ENCODE data around the gene FOXA3. TPM values are rescaled to one million over a fixed set of nuclear protein-coding genes. Genes with fewer than 3 reads are reported as not detected.

FOXA3 gene
- total and polyA plus RNA-seq, 2 donors (not counting 3 experiments of a cell fraction or from before 2014, with no cell fraction given) = 0.06 TPM; not detected in 1

GRCh38 chr19:45852983-45853382 is 11.1 kb upstream of the FOXA3 start:
- FAIRE-seq (no peak), DNase-seq (ENCODE audit: low read depth, low spot score) (no peak)
- dilution Hi-C loops (cut with MboI; ENCODE audit: extremely low pct_ligation_motif_present, low sequenced_read_pairs) (no loop called here), intact Hi-C loops (cut with micrococcal nuclease) (no loop called here)
- Histone ChIP-seq H3K36me3 (ENCODE audit: control insufficient read depth in 2 of 2, extremely low read depth in 1 of 2, insufficient read depth in 2 of 2, low read length in 2 of 2) (peaks cover 34 to 48% of the 10 kb centered on the region in 2 experiments), H3K4me2 (ENCODE audit: insufficient read depth, low read length) (no peak overlapping the region), H2AFZ (ENCODE audit: low read depth, low read length) (no peak overlapping the region), H3K4me3 (replicated peaks in 1 of 3; ENCODE audit: insufficient read depth in 1 of 3, low read depth in 1 of 3, low read length in 3 of 3) (no peak overlapping the region), H3K4me1 (ENCODE audit: control insufficient read depth, extremely low read depth, insufficient read depth, low read length) (no peaks in the 10 kb centered on the region), H3K27ac (ENCODE audit: insufficient read depth, low read depth, low read length) (no peak overlapping the region), H3K9me3 (replicated peaks; ENCODE audit: control insufficient read depth, insufficient read depth, low read length) (no peaks in the 10 kb centered on the region), H3K9ac (replicated peaks; ENCODE audit: extremely low read depth, insufficient read depth, low read length) (no peak overlapping the region), H3K79me2 (ENCODE audit: control insufficient read depth, insufficient read depth, low read length) (peaks cover 13% of the 10 kb centered on the region), H4K20me1 (replicated peaks; ENCODE audit: control insufficient read depth, extremely low read depth, insufficient read depth, low read length) (no peaks in the 10 kb centered on the region), H3K9me1 (replicated peaks; ENCODE audit: control insufficient read depth, extremely low read depth, insufficient read depth, low read length) (no peaks in the 10 kb centered on the region), H3K27me3 (ENCODE audit: control insufficient read depth in 2 of 2, insufficient read depth in 2 of 2, low read length in 2 of 2) (no peaks in the 10 kb centered on the region)
- no peak for TF ChIP-seq POLR2A (IDR thresholded peaks at IDR 0.05; ENCODE audit: low read depth, low read length)
- no peak for TF ChIP-seq POLR2AphosphoS5 (IDR thresholded peaks at IDR 0.05; ENCODE audit: insufficient read depth, low read depth, low read length)
- TF ChIP-seq, protein P1, sequence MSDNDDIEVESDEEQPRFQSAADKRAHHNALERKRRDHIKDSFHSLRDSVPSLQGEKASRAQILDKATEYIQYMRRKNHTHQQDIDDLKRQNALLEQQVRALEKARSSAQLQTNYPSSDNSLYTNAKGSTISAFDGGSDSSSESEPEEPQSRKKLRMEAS (IDR thresholded peaks at IDR 0.05; ENCODE audit: insufficient read depth, insufficient read length) = no peak
- TF ChIP-seq MYC (IDR thresholded peaks at IDR 0.05; ENCODE audit: low read depth, low read length) = no peak
- ChIA-PET POLR2A (interaction anchor here (0.6 kb wide), 1 partner anchor 145 kb away, joined by 3 read pairs; no protein-coding TSS in a partner anchor), CTCF (interaction anchor here (1.3 kb wide), 1 partner anchor 36 kb away, joined by 3 read pairs; no protein-coding TSS in a partner anchor)
- no TSS peak for BruUV-seq (replicated peaks)

DNA sequence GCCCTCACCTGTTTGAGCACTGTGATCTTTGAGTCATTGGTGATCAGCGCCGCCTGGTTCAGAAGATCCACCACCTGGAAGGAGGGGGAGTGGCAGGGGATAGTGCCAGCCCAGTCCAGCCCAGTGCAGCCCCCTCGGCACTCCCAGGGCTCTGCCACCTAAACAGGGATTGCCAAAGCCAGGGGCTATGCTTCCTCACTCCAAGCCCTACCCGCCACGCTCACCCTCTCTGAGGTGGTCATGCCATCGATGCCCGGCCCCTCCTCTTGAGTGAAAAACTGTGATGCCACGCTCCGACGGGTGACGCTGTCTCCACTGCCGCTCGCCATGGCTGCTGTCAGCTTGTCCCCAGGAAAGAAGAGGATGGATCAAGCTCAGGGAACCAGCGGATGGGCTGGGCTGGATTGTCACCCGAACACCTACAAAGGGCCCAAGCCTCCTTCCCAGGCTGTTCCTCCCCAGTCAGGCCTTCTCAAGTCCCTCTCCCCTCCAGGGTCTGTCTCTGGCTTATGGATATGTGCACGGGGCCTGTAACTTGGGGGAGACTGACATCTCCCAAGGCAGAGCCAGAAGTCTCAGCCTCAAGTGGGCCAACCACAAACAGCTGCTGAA is 9.9 kb upstream of the FOXA3 start:
- ChIA-PET CTCF (interaction anchor here (1.3 kb wide), 1 partner anchor 37 kb away, joined by 3 read pairs; no protein-coding TSS in a partner anchor), POLR2A (no interaction called here)
- Histone ChIP-seq H3K79me2 (ENCODE audit: control insufficient read depth, insufficient read depth, low read length) (peaks cover 21% of the 10 kb centered on the region), H3K4me1 (ENCODE audit: control insufficient read depth, extremely low read depth, insufficient read depth, low read length) (no peaks in the 10 kb centered on the region), H3K4me3 (replicated peaks in 1 of 3; ENCODE audit: insufficient read depth in 1 of 3, low read depth in 1 of 3, low read length in 3 of 3) (no peak overlapping the region), H3K9me1 (replicated peaks; ENCODE audit: control insufficient read depth, extremely low read depth, insufficient read depth, low read length) (no peaks in the 10 kb centered on the region), H3K4me2 (ENCODE audit: insufficient read depth, low read length) (no peak overlapping the region), H2AFZ (ENCODE audit: low read depth, low read length) (no peak overlapping the region), H3K9me3 (replicated peaks; ENCODE audit: control insufficient read depth, insufficient read depth, low read length) (no peaks in the 10 kb centered on the region), H3K9ac (replicated peaks; ENCODE audit: extremely low read depth, insufficient read depth, low read length) (no peak overlapping the region), H3K36me3 (ENCODE audit: control insufficient read depth in 2 of 2, extremely low read depth in 1 of 2, insufficient read depth in 2 of 2, low read length in 2 of 2) (peaks cover 30 to 37% of the 10 kb centered on the region in 2 experiments), H3K27me3 (ENCODE audit: control insufficient read depth in 2 of 2, insufficient read depth in 2 of 2, low read length in 2 of 2) (no peaks in the 10 kb centered on the region), H4K20me1 (replicated peaks; ENCODE audit: control insufficient read depth, extremely low read depth, insufficient read depth, low read length) (no peaks in the 10 kb centered on the region), H3K27ac (ENCODE audit: insufficient read depth, low read depth, low read length) (no peak overlapping the region)
- intact Hi-C loops (cut with micrococcal nuclease) (no loop called here), dilution Hi-C loops (cut with MboI; ENCODE audit: extremely low pct_ligation_motif_present, low sequenced_read_pairs) (no loop called here)
- TF ChIP-seq, protein P2, sequence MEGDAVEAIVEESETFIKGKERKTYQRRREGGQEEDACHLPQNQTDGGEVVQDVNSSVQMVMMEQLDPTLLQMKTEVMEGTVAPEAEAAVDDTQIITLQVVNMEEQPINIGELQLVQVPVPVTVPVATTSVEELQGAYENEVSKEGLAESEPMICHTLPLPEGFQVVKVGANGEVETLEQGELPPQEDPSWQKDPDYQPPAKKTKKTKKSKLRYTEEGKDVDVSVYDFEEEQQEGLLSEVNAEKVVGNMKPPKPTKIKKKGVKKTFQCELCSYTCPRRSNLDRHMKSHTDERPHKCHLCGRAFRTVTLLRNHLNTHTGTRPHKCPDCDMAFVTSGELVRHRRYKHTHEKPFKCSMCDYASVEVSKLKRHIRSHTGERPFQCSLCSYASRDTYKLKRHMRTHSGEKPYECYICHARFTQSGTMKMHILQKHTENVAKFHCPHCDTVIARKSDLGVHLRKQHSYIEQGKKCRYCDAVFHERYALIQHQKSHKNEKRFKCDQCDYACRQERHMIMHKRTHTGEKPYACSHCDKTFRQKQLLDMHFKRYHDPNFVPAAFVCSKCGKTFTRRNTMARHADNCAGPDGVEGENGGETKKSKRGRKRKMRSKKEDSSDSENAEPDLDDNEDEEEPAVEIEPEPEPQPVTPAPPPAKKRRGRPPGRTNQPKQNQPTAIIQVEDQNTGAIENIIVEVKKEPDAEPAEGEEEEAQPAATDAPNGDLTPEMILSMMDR (IDR thresholded peaks at IDR 0.05; ENCODE audit: extremely low read depth in 1 of 2, insufficient read depth in 1 of 2, low read depth in 1 of 2, low read length in 2 of 2) = no peak
- TF ChIP-seq MYC (IDR thresholded peaks at IDR 0.05; ENCODE audit: low read depth, low read length) (no peak), FOS (IDR thresholded peaks at IDR 0.05; ENCODE audit: borderline replicate concordance, insufficient read depth, low read length) (no peak), EZH2 (IDR thresholded peaks at IDR 0.05; ENCODE audit: borderline replicate concordance, low read depth, low read length, severe bottlenecking) (no peak), POLR2AphosphoS5 (IDR thresholded peaks at IDR 0.05; ENCODE audit: insufficient read depth, low read depth, low read length) (no peak), POLR2A (IDR thresholded peaks at IDR 0.05; ENCODE audit: low read depth, low read length) (no peak), JUN (IDR thresholded peaks at IDR 0.05; ENCODE audit: borderline replicate concordance, insufficient read depth, insufficient read length, low read depth) (no peak), GATA2 (IDR thresholded peaks at IDR 0.05; ENCODE audit: insufficient read depth, insufficient read length, low read depth, low read length) (no peak)
- TF ChIP-seq, protein P1 (IDR thresholded peaks at IDR 0.05; ENCODE audit: insufficient read depth, insufficient read length) = no peak
- BruUV-seq (replicated peaks) = no TSS peak
- FAIRE-seq = no peak
- DNase-seq (ENCODE audit: low read depth, low spot score) = no peak
